WTC11 (cell line): Measurements from ENCODE around the gene ZNF689.

ENCODE experiments used
- CREB1 ChIP-seq: sonication (generic); formaldehyde crosslinking; IDR thresholded peaks from 2 replicates; pipeline ENCODE4 v1.8.0; 2023; ENCODE audit warnings: mild to moderate bottlenecking, missing genetic modification reagents
- FOXJ3 ChIP-seq: sonication (generic); formaldehyde crosslinking; IDR thresholded peaks from 2 replicates; pipeline ENCODE4 v1.9.0; 2021; ENCODE audit warnings: missing genetic modification reagents, mild to moderate bottlenecking, borderline replicate concordance
- FOXP4 ChIP-seq: sonication (generic); formaldehyde crosslinking; IDR thresholded peaks from 2 replicates; pipeline ENCODE4 v1.8.0; 2022; ENCODE audit warnings: mild to moderate bottlenecking, missing genetic modification reagents
- IRF2 ChIP-seq: sonication (generic); formaldehyde crosslinking; IDR thresholded peaks from 2 replicates; pipeline ENCODE4 v1.8.0; 2022; ENCODE audit warnings: low read depth, missing genetic modification reagents, borderline replicate concordance
- MAX ChIP-seq: sonication (generic); formaldehyde crosslinking; IDR thresholded peaks from 2 replicates; pipeline ENCODE4 v1.8.0; 2022; ENCODE audit warnings: mild to moderate bottlenecking, missing genetic modification reagents
- NFATC4 ChIP-seq: fragments of 250-450 bp; sonication (Bioruptor Pico); IDR thresholded peaks from 2 replicates; pipeline ENCODE4 v1.9.0; 2021; ENCODE audit warnings: mild to moderate bottlenecking
- NR2C2 ChIP-seq: sonication (generic); formaldehyde crosslinking; IDR thresholded peaks from 2 replicates; pipeline ENCODE4 v1.8.0; 2022; ENCODE audit warnings: mild to moderate bottlenecking, missing genetic modification reagents
- ZMAT4 ChIP-seq: fragments of 250-450 bp; sonication (Bioruptor Pico); IDR thresholded peaks from 2 replicates; pipeline ENCODE4 v1.9.0; 2021; ENCODE audit warnings: mild to moderate bottlenecking
- ZNF219 ChIP-seq: sonication (generic); formaldehyde crosslinking; IDR thresholded peaks from 2 replicates; pipeline ENCODE4 v1.8.0; 2023; ENCODE audit warnings: missing genetic modification reagents, mild to moderate bottlenecking, borderline replicate concordance
- TF ChIP-seq, protein P1 (sequence below): fragments of 200-600 bp; IDR thresholded peaks from 2 replicates; pipeline ENCODE4 v1.8.0; 2022; ENCODE audit warnings: antibody characterized with exemption
- TF ChIP-seq, protein P2 (sequence below): sonication (generic); formaldehyde crosslinking; IDR thresholded peaks from 2 replicates; pipeline ENCODE4 v1.8.1; 2022; ENCODE audit warnings: low read depth, missing genetic modification reagents, borderline replicate concordance
- TF ChIP-seq, protein P3 (sequence below): sonication (generic); formaldehyde crosslinking; IDR thresholded peaks from 2 replicates; pipeline ENCODE4 v1.8.1; 2023; ENCODE audit warnings: mild to moderate bottlenecking, missing genetic modification reagents

- TF ChIP-seq, protein P1, sequence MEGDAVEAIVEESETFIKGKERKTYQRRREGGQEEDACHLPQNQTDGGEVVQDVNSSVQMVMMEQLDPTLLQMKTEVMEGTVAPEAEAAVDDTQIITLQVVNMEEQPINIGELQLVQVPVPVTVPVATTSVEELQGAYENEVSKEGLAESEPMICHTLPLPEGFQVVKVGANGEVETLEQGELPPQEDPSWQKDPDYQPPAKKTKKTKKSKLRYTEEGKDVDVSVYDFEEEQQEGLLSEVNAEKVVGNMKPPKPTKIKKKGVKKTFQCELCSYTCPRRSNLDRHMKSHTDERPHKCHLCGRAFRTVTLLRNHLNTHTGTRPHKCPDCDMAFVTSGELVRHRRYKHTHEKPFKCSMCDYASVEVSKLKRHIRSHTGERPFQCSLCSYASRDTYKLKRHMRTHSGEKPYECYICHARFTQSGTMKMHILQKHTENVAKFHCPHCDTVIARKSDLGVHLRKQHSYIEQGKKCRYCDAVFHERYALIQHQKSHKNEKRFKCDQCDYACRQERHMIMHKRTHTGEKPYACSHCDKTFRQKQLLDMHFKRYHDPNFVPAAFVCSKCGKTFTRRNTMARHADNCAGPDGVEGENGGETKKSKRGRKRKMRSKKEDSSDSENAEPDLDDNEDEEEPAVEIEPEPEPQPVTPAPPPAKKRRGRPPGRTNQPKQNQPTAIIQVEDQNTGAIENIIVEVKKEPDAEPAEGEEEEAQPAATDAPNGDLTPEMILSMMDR, result no peak
- TF ChIP-seq MAX (CRISPR knock-in tag), result no peak
- TF ChIP-seq, protein P2, sequence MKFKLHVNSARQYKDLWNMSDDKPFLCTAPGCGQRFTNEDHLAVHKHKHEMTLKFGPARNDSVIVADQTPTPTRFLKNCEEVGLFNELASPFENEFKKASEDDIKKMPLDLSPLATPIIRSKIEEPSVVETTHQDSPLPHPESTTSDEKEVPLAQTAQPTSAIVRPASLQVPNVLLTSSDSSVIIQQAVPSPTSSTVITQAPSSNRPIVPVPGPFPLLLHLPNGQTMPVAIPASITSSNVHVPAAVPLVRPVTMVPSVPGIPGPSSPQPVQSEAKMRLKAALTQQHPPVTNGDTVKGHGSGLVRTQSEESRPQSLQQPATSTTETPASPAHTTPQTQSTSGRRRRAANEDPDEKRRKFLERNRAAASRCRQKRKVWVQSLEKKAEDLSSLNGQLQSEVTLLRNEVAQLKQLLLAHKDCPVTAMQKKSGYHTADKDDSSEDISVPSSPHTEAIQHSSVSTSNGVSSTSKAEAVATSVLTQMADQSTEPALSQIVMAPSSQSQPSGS, result no peak
- no peak for TF ChIP-seq FOXP4
- TF ChIP-seq NR2C2 (CRISPR knock-in tag), result no peak
- no peak for TF ChIP-seq NFATC4 (CRISPR knock-in tag)
- TF ChIP-seq, protein P3, sequence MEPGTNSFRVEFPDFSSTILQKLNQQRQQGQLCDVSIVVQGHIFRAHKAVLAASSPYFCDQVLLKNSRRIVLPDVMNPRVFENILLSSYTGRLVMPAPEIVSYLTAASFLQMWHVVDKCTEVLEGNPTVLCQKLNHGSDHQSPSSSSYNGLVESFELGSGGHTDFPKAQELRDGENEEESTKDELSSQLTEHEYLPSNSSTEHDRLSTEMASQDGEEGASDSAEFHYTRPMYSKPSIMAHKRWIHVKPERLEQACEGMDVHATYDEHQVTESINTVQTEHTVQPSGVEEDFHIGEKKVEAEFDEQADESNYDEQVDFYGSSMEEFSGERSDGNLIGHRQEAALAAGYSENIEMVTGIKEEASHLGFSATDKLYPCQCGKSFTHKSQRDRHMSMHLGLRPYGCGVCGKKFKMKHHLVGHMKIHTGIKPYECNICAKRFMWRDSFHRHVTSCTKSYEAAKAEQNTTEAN (CRISPR knock-in tag), result no peak
- TF ChIP-seq IRF2 (CRISPR knock-in tag), result no peak
- TF ChIP-seq ZMAT4 (CRISPR knock-in tag), result no peak
- no peak for TF ChIP-seq CREB1
- no peak for TF ChIP-seq FOXJ3 (CRISPR knock-in tag)
- TF ChIP-seq ZNF219 (CRISPR knock-in tag), result no peak
Observed at GRCh38 chr16:30619638-30620037, 9.4 kb upstream of the ZNF689 start.
